Type B pancreatic cell (in vitro differentiated cells): ENCODE results near the gene ATP11B. TPM values are rescaled to one million over a fixed set of nuclear protein-coding genes. Genes with fewer than 3 reads are reported as not detected.

Experiments used
- DNase-seq: peaks from one replicate; pipeline ENCODE4 v3.0.0; 2021; ENCODE audit warnings: mixed read lengths; ENCODE audit not compliant: unreplicated experiment; ENCODE audit errors: extremely low spot score
- H3K27ac Mint-ChIP-seq: 2 replicates; pipeline ENCODE4 v1.8.0; 2021; ENCODE audit warnings: mild to moderate bottlenecking, mixed read lengths
- H3K27me3 Mint-ChIP-seq: 2 replicates; pipeline ENCODE4 v1.8.0; 2021; ENCODE audit warnings: mixed read lengths
- H3K36me3 Mint-ChIP-seq: 2 replicates; pipeline ENCODE4 v1.8.0; 2021; ENCODE audit warnings: mixed read lengths
- H3K4me1 Mint-ChIP-seq: one replicate; pipeline ENCODE4 v1.8.0; 2021; ENCODE audit warnings: mixed read lengths; ENCODE audit not compliant: unreplicated experiment
- H3K4me3 Mint-ChIP-seq: 2 replicates; pipeline ENCODE4 v1.8.0; 2021; ENCODE audit warnings: mild to moderate bottlenecking, mixed read lengths
- H3K9me3 Mint-ChIP-seq: 2 replicates; pipeline ENCODE4 v1.8.0; 2021; ENCODE audit warnings: mixed read lengths
- total RNA-seq: library from RNA; stranded (reverse); gene quantifications from 2 replicates; pipeline ENCODE4 v1.2.1, GENCODE V29; 2021; ENCODE audit warnings: low replicate concordance
- TF ChIP-seq, protein P1 (sequence below): fragments of 200-600 bp; sonication (generic); conservative IDR thresholded peaks from 2 replicates; pipeline ENCODE4 v1.5.0; 2021; ENCODE audit warnings: antibody characterized with exemption, mild to moderate bottlenecking

Gene ATP11B
- total RNA-seq, 1 donor from 2014 or later = 73.4 TPM

DNA sequence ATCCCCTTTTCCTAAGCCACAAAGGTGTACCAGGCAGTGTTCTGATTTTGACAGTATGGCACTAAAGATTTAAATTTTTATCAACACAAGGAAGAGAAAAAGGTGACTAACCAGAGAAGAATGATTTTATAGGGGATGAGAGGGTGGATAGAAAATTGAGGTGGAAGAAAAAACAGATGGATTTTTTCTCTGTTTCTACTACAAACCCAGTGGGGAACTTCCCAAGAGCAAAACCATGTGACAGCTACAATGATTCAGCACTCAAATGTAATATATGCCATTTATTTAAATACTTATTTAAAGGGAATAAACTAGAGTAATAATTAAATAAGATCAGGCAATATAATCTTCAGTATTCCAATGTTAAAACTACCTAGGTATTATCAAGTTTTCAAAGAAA, 176.0 kb downstream of the ATP11B start:
- H3K36me3 Mint-ChIP-seq = peaks cover 3% of the 10 kb centered on the region

GRCh38 chr3:182969853-182970252, 176.5 kb downstream of the ATP11B start:
- H3K4me1 Mint-ChIP-seq = peaks cover 36% of the 10 kb centered on the region
- TF ChIP-seq, protein P1, sequence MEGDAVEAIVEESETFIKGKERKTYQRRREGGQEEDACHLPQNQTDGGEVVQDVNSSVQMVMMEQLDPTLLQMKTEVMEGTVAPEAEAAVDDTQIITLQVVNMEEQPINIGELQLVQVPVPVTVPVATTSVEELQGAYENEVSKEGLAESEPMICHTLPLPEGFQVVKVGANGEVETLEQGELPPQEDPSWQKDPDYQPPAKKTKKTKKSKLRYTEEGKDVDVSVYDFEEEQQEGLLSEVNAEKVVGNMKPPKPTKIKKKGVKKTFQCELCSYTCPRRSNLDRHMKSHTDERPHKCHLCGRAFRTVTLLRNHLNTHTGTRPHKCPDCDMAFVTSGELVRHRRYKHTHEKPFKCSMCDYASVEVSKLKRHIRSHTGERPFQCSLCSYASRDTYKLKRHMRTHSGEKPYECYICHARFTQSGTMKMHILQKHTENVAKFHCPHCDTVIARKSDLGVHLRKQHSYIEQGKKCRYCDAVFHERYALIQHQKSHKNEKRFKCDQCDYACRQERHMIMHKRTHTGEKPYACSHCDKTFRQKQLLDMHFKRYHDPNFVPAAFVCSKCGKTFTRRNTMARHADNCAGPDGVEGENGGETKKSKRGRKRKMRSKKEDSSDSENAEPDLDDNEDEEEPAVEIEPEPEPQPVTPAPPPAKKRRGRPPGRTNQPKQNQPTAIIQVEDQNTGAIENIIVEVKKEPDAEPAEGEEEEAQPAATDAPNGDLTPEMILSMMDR = no peak

More for the DNA sequence above, 176.0 kb downstream of the ATP11B start:
- Mint-ChIP-seq H3K4me3 (peak overlapping the region; percentile 18), H3K4me1 (peaks cover 36% of the 10 kb centered on the region), H3K27ac (no peak overlapping the region), H3K27me3 (no peaks in the 10 kb centered on the region), H3K9me3 (no peaks in the 10 kb centered on the region)
- TF ChIP-seq, protein P1 = no peak
- no peak for DNase-seq

DNA sequence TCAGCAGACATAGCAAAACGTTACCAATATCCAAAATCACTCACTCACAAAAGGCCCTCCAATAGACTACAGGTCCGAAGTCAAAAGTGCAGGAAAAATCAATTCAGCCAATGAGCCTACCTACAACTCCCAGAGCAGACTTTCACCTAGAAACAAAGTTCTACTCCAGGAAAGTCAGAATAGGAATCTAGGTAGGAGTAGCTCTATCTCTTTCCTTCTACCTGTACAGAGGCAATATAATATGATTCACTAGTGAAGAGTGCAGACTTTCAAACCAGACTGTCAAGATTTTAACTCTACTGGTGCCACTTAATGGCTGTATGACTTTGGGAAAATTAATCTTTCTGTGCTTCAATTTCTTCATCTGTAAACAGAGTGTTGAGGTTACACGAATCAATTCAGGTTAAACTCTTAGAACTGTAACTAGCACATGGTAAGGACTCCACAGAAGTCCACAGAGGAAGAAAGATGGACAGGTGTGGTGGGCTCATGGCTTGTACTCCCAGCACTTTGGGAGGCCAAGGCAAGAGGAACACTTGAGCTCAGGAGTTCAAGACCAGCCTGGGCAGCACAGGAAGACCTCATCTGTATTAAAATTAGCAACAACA, 177.6 kb downstream of the ATP11B start:
- TF ChIP-seq, protein P1 = no peak
- Mint-ChIP-seq H3K27ac (peak overlapping the region; percentile 73), H3K27me3 (no peaks in the 10 kb centered on the region), H3K9me3 (no peaks in the 10 kb centered on the region), H3K4me1 (peaks cover 36% of the 10 kb centered on the region), H3K4me3 (peak overlapping the region; percentile 16), H3K36me3 (peaks cover 3% of the 10 kb centered on the region)
- DNase-seq = no peak

More at GRCh38 chr3:182969853-182970252, 176.5 kb downstream of the ATP11B start:
- no peak overlapping the region for H3K27ac Mint-ChIP-seq
- H3K9me3 Mint-ChIP-seq = no peaks in the 10 kb centered on the region
- DNase-seq = no peak
- no peak overlapping the region for H3K4me3 Mint-ChIP-seq
- peaks cover 3% of the 10 kb centered on the region for H3K36me3 Mint-ChIP-seq
- H3K27me3 Mint-ChIP-seq = no peaks in the 10 kb centered on the region

Other genes starting within 250 kb of the ATP11B start
- 54.4 and 60.7 TPM in 2 replicates for gene DCUN1D1, start 187.0 kb downstream of the ATP11B start, total RNA-seq